KOPT-K1 (cell line): ENCODE data around the gene CDCA3.

Source experiments
- H3K27ac ChIP-seq: fragments of 200-600 bp; sonication (generic); 2 replicates; pipeline ENCODE4 v1.5.1; 2016; ENCODE audit warnings: antibody characterized with exemption, mild to moderate bottlenecking, low read depth, low read length; ENCODE audit not compliant: poor library complexity, severe bottlenecking
- H3K36me3 ChIP-seq: fragments of 200-600 bp; sonication (generic); 2 replicates; pipeline ENCODE4 v1.5.1; 2017; ENCODE audit warnings: antibody characterized with exemption, mild to moderate bottlenecking, low read length, moderate library complexity; ENCODE audit not compliant: insufficient read depth
- H3K9me3 ChIP-seq: fragments of 200-600 bp; sonication (generic); 2 replicates; pipeline ENCODE4 v1.5.1; 2017; ENCODE audit warnings: antibody characterized with exemption, low read length, mild to moderate bottlenecking; ENCODE audit not compliant: insufficient read depth, poor library complexity, severe bottlenecking

Gene CDCA3

GRCh38 chr12:6824901-6825381 lies 26.1 kb downstream of the CDCA3 start:
- Histone ChIP-seq H3K27ac (no peak overlapping the region), H3K36me3 (no peaks in the 10 kb centered on the region), H3K9me3 (no peaks in the 10 kb centered on the region)

GRCh38 chr12:6824085-6824775 lies 26.9 kb downstream of the CDCA3 start:
- H3K36me3 ChIP-seq, result no peaks in the 10 kb centered on the region
- H3K27ac ChIP-seq, result no peak overlapping the region
- no peaks in the 10 kb centered on the region for H3K9me3 ChIP-seq

- Histone ChIP-seq H3K9me3 (no peaks in the 10 kb centered on the region), H3K36me3 (no peaks in the 10 kb centered on the region), H3K27ac (no peak overlapping the region)
Observed at GRCh38 chr12:6823182-6824084, 27.7 kb downstream of the CDCA3 start.

GRCh38 chr12:6822426-6823135 lies 28.5 kb downstream of the CDCA3 start:
- Histone ChIP-seq H3K36me3 (no peaks in the 10 kb centered on the region), H3K27ac (no peak overlapping the region), H3K9me3 (no peaks in the 10 kb centered on the region)

- H3K36me3 ChIP-seq, result no peaks in the 10 kb centered on the region
- peak within 1 kb of the TSS; percentile 28 for H3K27ac ChIP-seq
- no peaks in the 10 kb centered on the region for H3K9me3 ChIP-seq
Observed at GRCh38 chr12:6821591-6822425, 29.3 kb downstream of the CDCA3 start, which contains the start of gene GPR162. Gene GPR162, plus strand, starts transcription at chr12:6821821. Its CDS starts 2,078 bp downstream, at chr12:6823899.

GRCh38 chr12:6820166-6820565 lies 30.9 kb downstream of the CDCA3 start:
- no peaks in the 10 kb centered on the region for H3K9me3 ChIP-seq
- H3K36me3 ChIP-seq, result no peaks in the 10 kb centered on the region
- H3K27ac ChIP-seq, result no peak overlapping the region

- no peaks in the 10 kb centered on the region for H3K36me3 ChIP-seq
- H3K27ac ChIP-seq, result no peak overlapping the region
- H3K9me3 ChIP-seq, result no peaks in the 10 kb centered on the region
Observed at GRCh38 chr12:6819106-6820030, 31.7 kb downstream of the CDCA3 start.

- Histone ChIP-seq H3K36me3 (no peaks in the 10 kb centered on the region), H3K9me3 (no peaks in the 10 kb centered on the region), H3K27ac (no peak overlapping the region)
Observed at GRCh38 chr12:6818645-6819044, 32.4 kb downstream of the CDCA3 start.

- no peaks in the 10 kb centered on the region for H3K9me3 ChIP-seq
- H3K27ac ChIP-seq, result no peak overlapping the region
- no peaks in the 10 kb centered on the region for H3K36me3 ChIP-seq
Observed at GRCh38 chr12:6818222-6818621, 32.9 kb downstream of the CDCA3 start.

GRCh38 chr12:6817662-6818157 lies 33.4 kb downstream of the CDCA3 start:
- Histone ChIP-seq H3K36me3 (no peaks in the 10 kb centered on the region), H3K9me3 (no peaks in the 10 kb centered on the region), H3K27ac (no peak overlapping the region)

GRCh38 chr12:6817098-6817497 lies 34.0 kb downstream of the CDCA3 start:
- H3K36me3 ChIP-seq, result no peaks in the 10 kb centered on the region
- no peaks in the 10 kb centered on the region for H3K9me3 ChIP-seq
- no peak overlapping the region for H3K27ac ChIP-seq

- no peaks in the 10 kb centered on the region for H3K9me3 ChIP-seq
- no peaks in the 10 kb centered on the region for H3K36me3 ChIP-seq
- no peak overlapping the region for H3K27ac ChIP-seq
Observed at GRCh38 chr12:6816598-6816997, 34.5 kb downstream of the CDCA3 start.

- H3K36me3 ChIP-seq, result no peaks in the 10 kb centered on the region
- no peaks in the 10 kb centered on the region for H3K9me3 ChIP-seq
- no peak overlapping the region for H3K27ac ChIP-seq
Observed at GRCh38 chr12:6813363-6813762, 37.7 kb downstream of the CDCA3 start.
